ENCODE results near the gene PIGU. TPM values are rescaled to one million over a fixed set of nuclear protein-coding genes. Genes with fewer than 3 reads are reported as not detected.

The PIGU gene
- total and polyA plus RNA-seq, 9 of the 15 experiments (the other 6 are each of a cell fraction or from before 2014, with no cell fraction given) = 6.5 to 100 (median 28.1) TPM

GRCh38 chr20:34676642-34677373 is at the start of gene PIGU (continued):
- TF ChIP-seq ZC3H4 (CRISPR knock-in tag; IDR thresholded peaks at IDR 0.05; ENCODE audit: borderline replicate concordance) (0 out of 2 replicates have a peak, but pooled peaks have one; percentile 53), MAFG (tag; conservative IDR thresholded peaks at IDR 0.05) (no peak), ESRRA (IDR thresholded peaks at IDR 0.05; ENCODE audit: borderline replicate concordance, low read depth) (peak; percentile 46; the same call in 1 of the 2 replicates), ETS1 (conservative IDR thresholded peaks at IDR 0.05; ENCODE audit: control insufficient read depth, low read depth, low read length) (peak; percentile 96), HBP1 (CRISPR knock-in tag; IDR thresholded peaks at IDR 0.05) (peak; percentile 100), ZNF449 (CRISPR knock-in tag; IDR thresholded peaks at IDR 0.05) (no peak), SP1 (CRISPR knock-in tag; IDR thresholded peaks at IDR 0.05) (peak; percentile 94), NCOA2 (IDR thresholded peaks at IDR 0.05; ENCODE audit: partially characterized antibody in 2 of 2) (no peak), RCOR1 (IDR thresholded peaks at IDR 0.05; ENCODE audit: borderline replicate concordance in 1 of 2, low read depth in 2 of 2, low read length in 2 of 2) (peak in 1 of 2 experiments; percentile 28; a peak in 1 of 4 replicates), HDAC1 (IDR thresholded peaks at IDR 0.05) (peak; percentile 85 to 100; a peak in 3 of 4 replicates), CEBPZ (IDR thresholded peaks at IDR 0.05; ENCODE audit: borderline replicate concordance, low read depth, low read length) (no peak), CC2D1A (IDR thresholded peaks at IDR 0.05) (no peak), BHLHE40 (IDR thresholded peaks at IDR 0.05; ENCODE audit: low read length) (0 out of 2 replicates have a peak, but pooled peaks have one; percentile 20), ZNF134 (CRISPR knock-in tag; conservative IDR thresholded peaks at IDR 0.05) (no peak), PCBP1 (IDR thresholded peaks at IDR 0.05; ENCODE audit: low read depth, low read length, poor library complexity, severe bottlenecking) (peak; percentile 64)

All from K562 (cell line).